T47D (cell line): ENCODE measurements around the gene AP3D1.
"Not testable (repeated sequence)": the region's sequence is repeated elsewhere in the genome, so short reads cannot be mapped to it uniquely, and the experiment has no call there.

Experiments
- DNase-seq, 2 experiments: peaks; one replicate each; pipeline versions ENCODE4 v3.0.0 to v3.0.0-alpha.2; 2011 to 2012; ENCODE audit warnings: low read depth in 1 of 2, low spot score in 1 of 2
- JUND ChIP-seq: IDR thresholded peaks from 2 replicates; pipeline ENCODE4 v1.6.1; 2012; ENCODE audit warnings: low read depth
- in situ Hi-C: cut with HindIII; loops from 2 replicates; pipeline ENCODE4 v1.10.0; 2016; ENCODE audit warnings: low sequenced_read_pairs, low pct_unique_long_range_greater_than_20kb

Gene AP3D1

DNA sequence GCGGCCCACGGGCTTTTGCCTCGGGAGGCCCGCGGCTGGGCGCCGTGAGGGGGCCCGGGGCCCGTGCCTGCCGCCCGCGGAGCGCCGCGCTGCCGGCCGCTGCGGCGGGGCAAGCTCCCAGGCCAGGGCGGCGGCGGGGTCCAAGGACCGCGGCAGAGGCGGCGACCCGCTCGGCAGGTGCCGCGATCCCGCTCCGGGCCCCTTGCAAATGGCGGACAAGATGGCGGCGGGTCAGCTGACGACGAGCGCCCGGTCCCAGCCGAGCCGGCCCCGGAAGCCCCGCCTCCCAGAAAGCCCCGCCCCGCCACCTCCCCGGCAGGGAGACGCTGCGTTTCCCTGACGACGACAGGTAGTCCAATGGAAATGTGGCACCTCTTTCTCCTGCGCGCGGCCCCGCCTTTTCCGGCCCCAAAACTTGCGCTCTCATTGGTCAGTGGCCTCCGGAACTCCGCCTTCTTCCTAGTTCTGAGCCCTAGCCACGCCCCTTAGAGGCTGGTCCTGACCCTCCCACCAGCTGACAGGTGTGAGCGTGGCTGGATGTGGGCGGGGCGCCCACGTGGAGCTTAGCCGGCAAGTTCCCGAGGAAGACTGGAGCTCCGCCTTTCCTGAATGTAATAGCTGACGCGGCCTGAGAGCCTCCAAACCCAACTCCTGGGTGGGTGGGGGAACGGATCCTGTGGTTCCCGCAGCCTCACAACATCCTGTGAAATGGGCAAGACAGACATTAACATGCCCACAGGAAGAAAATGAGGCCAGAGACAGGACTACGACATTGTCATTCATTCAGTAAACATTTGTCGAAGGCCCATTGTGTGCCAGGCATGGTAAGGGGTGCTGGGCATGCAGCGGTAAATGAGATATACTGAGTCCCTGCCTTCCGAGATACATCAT is at the start of gene AP3D1:
Gene AP3D1 (minus strand): TSS at position 228 of the 891 bp plus-strand sequence. CDS start 232 bp downstream, outside the sequence.
- in situ Hi-C loops, result no loop called here

DNA sequence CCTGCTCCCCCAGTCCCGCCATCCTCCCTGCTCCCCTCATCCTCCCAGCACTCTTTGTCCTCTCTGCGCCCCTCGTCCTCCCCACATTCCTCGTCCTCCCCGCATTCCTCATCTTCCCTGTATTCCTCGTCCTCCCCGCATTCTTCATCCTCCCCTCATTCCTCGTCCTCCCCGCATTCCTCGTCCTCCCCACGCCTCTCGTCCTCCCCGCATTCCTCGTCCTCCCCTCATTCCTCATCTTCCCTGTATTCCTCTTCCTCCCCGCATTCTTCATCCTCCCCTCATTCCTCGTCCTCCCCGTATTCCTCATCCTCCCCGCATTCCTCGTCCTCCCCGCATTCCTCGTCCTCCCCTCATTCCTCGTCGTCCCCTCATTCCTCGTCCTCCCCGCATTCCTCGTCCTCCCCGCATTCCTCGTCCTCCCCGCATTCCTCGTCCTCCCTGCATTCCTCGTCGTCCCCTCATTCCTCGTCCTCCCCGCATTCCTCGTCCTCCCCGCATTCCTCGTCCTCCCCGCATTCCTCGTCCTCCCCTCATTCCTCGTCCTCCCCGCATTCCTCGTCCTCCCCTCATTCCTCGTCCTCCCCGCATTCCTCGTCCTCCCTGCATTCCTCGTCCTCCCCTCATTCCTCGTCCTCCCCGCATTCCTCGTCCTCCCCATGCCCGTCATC is 49.4 kb upstream of the AP3D1 start:
- DNase-seq, in situ Hi-C loops: not testable (repeated sequence)

More for the DNA sequence above, at the start of gene AP3D1:
- DNase-seq, result peak; percentile 98 to 99
- no peak for TF ChIP-seq JUND

DNA sequence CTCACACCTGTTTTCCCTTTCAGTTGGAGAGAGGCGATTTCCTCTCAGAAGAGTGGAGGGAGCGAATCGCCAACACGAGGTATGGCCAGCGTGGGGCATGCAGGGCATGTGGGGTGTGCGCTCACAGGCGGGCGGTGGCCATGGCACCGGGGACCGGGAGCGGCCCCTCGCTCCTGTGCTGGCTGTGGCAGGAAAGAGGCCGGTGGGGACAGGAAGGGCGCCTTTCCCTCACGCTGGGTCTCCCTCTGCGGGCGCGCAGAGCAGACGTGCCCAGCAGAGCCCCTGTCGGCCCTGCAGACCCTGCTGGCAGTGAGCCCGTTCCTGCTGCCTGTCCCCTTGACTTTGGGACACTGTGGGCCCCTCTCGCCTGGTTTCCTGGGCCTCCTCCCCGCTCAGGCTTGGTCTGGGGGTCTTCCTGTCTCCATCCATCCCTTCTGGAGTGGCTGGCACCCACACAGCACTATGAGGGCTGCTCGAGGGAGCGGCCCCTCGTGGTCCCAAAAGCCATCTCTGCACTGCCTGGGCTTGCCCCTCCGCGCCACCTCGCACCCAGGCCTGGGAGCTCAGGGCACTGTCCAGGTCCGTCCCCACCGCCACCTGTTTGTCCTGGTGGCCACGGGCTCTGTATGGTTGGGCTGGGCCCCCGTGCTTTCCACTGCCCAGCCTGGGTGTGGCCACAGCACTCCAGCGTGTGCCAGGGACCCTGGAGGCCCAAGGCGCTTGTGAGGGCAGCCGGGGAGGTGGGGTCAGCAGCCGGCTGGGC is 48.7 kb upstream of the AP3D1 start:
- in situ Hi-C loops, result no loop called here
- TF ChIP-seq JUND, result no peak

DNA sequence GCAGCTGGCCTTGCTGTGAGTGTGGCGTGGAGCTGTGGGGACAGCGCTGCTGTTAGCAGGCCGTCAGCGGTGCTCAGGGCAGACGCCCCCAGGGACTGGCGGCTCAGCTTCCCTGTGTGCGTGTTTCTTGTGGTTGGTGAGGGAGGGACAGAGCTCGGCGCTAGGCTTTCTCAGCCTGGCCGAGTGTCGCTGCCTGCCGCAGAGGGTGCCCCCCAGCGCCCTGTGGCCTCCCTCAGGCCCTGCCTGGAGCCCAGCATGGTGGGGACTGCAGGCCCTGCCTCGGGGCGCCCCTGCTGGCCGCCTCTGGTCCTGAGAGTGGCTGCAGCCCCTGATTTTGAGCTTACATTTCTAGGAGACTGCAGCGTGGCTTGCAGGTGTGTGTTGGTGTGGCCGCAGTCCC is 47.8 kb upstream of the AP3D1 start:
- DNase-seq, result no peak

More for the DNA sequence above, 48.7 kb upstream of the AP3D1 start:
- DNase-seq, result no peak

DNA sequence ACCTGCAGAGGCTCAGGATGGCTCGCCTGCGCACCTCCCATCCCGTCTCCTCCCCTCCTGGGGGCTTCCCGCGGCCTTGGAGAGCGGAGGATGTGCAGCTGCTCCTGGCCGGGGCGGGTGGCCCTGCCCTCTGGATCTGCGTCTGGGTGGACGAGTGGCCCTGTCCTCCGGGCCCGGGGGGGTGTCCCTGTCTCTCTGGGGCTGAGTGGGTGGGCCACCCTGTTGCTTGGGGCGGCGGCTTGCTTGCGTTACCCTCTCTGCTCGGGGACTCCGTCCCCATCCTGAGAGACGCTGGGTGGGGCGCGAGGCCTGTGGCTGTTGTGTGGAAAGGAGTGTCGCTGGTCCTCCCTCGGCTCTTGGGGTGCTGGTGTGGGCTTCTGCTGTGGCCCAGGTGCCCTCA is 47.0 kb upstream of the AP3D1 start:
- DNase-seq, result no peak
- in situ Hi-C loops, result no loop called here
- TF ChIP-seq JUND, result no peak

More for the DNA sequence above, 47.8 kb upstream of the AP3D1 start:
- in situ Hi-C loops, result no loop called here
- TF ChIP-seq JUND, result no peak

DNA sequence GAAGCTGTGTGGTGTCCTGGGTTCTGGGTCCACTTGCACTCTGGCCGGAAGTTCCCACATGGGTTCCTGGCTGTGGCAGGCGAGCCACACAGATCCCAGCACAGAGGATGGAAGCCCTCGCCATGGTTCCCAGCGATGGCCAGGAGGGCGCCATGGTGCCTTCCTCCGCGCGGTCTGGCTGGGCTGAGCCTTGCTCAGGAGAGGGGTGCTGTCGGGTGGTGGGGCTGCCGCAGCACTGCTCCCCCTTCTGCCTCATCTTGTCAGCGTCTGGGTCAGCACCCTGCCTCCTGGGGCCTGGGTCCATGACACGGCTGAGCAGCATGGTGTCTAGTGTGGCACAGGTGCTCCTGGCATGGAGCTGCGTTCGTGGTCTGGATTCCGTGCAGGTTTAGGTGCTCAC is 45.9 kb upstream of the AP3D1 start:
- in situ Hi-C loops, result no loop called here
- TF ChIP-seq JUND, result no peak
- no peak for DNase-seq

DNA sequence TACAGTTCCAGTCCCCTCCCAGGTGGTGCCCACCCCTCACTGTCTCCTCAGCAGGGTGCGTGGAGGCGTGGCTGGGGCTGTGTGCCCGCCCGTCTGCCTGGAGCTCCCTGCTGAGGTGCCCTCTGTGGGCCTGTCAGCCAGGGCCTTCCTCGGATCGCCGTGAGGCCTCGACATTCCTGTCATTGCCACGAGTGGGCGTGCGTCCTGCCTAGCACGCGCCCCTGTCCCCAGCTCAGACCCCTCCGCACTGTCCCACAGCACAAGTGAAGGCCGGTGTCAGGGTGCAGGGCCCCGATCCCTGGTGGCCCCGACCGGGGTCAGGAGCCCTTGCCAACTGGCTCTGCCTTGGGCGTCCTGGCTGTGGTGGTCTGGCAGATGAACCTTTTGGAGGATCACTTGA is 44.5 kb upstream of the AP3D1 start:
- DNase-seq, result no peak

DNA sequence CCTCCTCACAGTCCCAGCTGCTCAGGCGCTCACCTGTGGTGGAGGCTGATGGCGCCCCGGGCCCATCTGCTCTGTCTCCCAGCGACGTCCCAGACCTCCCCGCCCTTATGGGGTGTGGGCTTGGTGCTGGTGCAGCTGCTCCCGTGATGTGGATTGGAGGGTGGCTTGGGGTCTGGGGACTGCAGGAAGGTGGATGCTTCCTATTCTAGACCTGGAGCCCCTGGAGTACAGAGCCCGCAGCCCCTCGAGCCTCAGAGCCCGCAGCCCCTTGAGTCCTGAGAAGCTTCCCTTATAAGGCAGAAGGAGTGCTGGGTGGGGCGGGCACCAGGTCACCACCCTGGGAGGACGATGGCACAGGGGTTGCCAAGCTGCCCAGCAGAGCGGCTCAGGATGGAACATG is 44.0 kb upstream of the AP3D1 start:
- no peak for DNase-seq
- in situ Hi-C loops, result no loop called here
- no peak for TF ChIP-seq JUND

More for the DNA sequence above, 44.5 kb upstream of the AP3D1 start:
- in situ Hi-C loops, result no loop called here
- no peak for TF ChIP-seq JUND

DNA sequence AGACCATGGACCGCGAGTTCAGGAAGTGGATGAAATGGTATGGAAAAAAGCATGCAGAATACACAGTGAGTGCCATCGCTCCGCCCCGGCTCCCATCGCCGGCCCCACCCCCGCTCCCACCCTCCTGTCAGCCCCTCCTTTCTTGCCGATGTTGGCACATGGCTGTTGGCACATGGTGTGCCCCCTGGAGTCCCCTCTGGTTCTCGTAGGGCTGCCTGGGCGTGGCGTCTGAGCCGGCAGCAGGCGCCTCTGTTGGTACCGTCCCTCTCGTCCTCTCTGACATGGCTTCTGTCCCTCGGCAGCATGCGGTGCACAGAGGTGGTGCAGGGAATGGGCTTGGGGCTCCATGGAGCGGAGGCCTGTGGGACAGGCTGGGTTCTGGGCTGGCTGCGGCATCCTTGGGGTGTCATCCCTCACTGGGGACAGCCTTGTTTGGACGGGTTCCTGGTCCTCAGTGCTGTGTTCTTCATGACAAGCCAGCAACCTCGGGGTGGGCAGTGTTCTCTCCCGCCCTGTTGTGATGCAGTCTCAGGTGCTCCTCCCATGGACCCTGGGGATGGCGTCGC is 43.2 kb upstream of the AP3D1 start:
- in situ Hi-C loops, result no loop called here

DNA sequence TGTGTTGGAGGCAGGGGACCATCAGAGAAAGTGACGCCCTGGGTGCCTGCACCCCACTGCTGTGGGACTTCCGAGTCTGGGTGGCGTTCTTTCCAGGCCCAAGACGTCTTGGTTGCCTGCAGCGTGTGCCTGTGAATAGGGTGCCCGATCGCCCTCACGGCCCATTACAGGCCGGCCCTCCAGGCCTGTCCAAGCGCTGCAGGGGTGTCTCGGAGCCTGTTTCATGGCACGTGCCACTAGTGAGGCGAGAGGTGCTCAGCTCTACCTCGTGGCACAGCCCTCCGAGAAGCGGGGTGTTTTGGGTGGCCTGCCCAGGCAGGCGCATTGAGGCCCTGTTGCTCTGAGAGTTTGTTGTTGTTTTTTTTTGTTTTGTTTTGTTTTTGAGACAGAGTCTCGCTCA is 42.4 kb upstream of the AP3D1 start:
- in situ Hi-C loops, result no loop called here
- DNase-seq, result no peak
- no peak for TF ChIP-seq JUND

More for the DNA sequence above, 43.2 kb upstream of the AP3D1 start:
- DNase-seq, result no peak
- no peak for TF ChIP-seq JUND

DNA sequence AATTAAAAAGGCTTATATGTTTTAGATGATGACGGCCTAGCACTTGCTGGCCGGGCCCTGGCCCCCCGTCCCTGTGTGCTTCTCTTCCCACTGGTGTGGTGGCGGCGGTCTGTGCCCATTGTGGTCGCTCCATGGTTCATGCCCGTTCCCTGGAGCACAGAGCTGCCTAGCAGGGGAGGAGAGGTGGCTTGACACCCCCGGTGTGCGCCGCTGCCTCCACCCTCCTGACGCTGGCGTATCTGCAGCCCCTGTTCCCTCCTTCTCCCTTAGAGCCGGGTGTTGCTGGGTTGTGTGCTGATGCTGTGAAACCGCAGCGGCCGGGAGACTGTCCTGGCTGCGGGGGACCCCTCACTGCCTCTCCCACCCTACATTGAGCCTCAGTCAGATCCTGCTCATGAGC is 41.5 kb upstream of the AP3D1 start:
- in situ Hi-C loops, result no loop called here
- no peak for TF ChIP-seq JUND
- no peak for DNase-seq
